ENCODE data around the gene ELSPBP1.

Gene ELSPBP1

GRCh38 chr19:48006762-48007161 is 12.3 kb downstream of the ELSPBP1 start:
- no CpG with 5 or more reads among the region's 6 CpGs for WGBS (ENCODE audit: extremely low coverage, insufficient coverage, low lambda C conversion rate)

GRCh38 chr19:48010932-48011758 is 16.7 kb downstream of the ELSPBP1 start:
- Histone ChIP-seq H3K79me1 (ENCODE audit: low read length) (no peaks in the 10 kb centered on the region), H2BK5ac (ENCODE audit: low read length) (no peak overlapping the region), H2AK5ac (ENCODE audit: low read length) (no peak overlapping the region), H4K8ac (ENCODE audit: low read depth, low read length) (no peak overlapping the region), H3K27ac (ENCODE audit: low read depth, low read length) (no peak overlapping the region), H2BK120ac (ENCODE audit: low read depth, low read length) (no peak overlapping the region), H3K79me2 (ENCODE audit: control insufficient read depth, insufficient read depth, low read length) (no peaks in the 10 kb centered on the region), H3K4me2 (ENCODE audit: low read length) (no peak overlapping the region), H2BK15ac (replicated peaks; ENCODE audit: low read depth) (no peak overlapping the region), H3K18ac (ENCODE audit: low read length) (no peak overlapping the region), H3K36me3 (ENCODE audit: control insufficient read depth, insufficient read depth, low read length) (no peaks in the 10 kb centered on the region), H3K4ac (ENCODE audit: low read depth, low read length) (no peak overlapping the region), H3K23ac (ENCODE audit: low read length) (no peak overlapping the region), H3K9ac (ENCODE audit: low read length) (no peak overlapping the region), H3K56ac (ENCODE audit: low read length) (no peak overlapping the region), H3K27me3 (ENCODE audit: insufficient read depth, low read length, poor library complexity) (no peaks in the 10 kb centered on the region), H4K5ac (ENCODE audit: low read length) (no peak overlapping the region), H3K4me1 (ENCODE audit: control insufficient read depth, low read depth, low read length) (no peaks in the 10 kb centered on the region), H3K4me3 (ENCODE audit: low read length) (no peak overlapping the region)
- DNase-seq: no peak
- no CpG with 5 or more reads among the region's 11 CpGs for WGBS (ENCODE audit: extremely low coverage, insufficient coverage, low lambda C conversion rate)

More at GRCh38 chr19:48006762-48007161, 12.3 kb downstream of the ELSPBP1 start:
- H2BK5ac ChIP-seq (ENCODE audit: low read length): no peak overlapping the region
- H3K9ac ChIP-seq (ENCODE audit: low read length): no peak overlapping the region
- DNase-seq: peak; percentile 50
- no peak overlapping the region for H3K27ac ChIP-seq (ENCODE audit: low read depth, low read length)
- no peaks in the 10 kb centered on the region for H3K79me1 ChIP-seq (ENCODE audit: low read length)
- H3K23ac ChIP-seq (ENCODE audit: low read length): no peak overlapping the region
- H2BK15ac ChIP-seq (replicated peaks; ENCODE audit: low read depth): no peak overlapping the region
- no peak overlapping the region for H2BK120ac ChIP-seq (ENCODE audit: low read depth, low read length)
- no peak overlapping the region for H3K18ac ChIP-seq (ENCODE audit: low read length)
- no peak overlapping the region for H2AK5ac ChIP-seq (ENCODE audit: low read length)
- no peaks in the 10 kb centered on the region for H3K4me1 ChIP-seq (ENCODE audit: control insufficient read depth, low read depth, low read length)
- no peak overlapping the region for H3K56ac ChIP-seq (ENCODE audit: low read length)
- H4K5ac ChIP-seq (ENCODE audit: low read length): no peak overlapping the region
- H3K4me2 ChIP-seq (ENCODE audit: low read length): no peak overlapping the region
- H3K4me3 ChIP-seq (ENCODE audit: low read length): no peak overlapping the region
- H4K8ac ChIP-seq (ENCODE audit: low read depth, low read length): no peak overlapping the region
- no peaks in the 10 kb centered on the region for H3K27me3 ChIP-seq (ENCODE audit: insufficient read depth, low read length, poor library complexity)
- no peaks in the 10 kb centered on the region for H3K36me3 ChIP-seq (ENCODE audit: control insufficient read depth, insufficient read depth, low read length)
- no peaks in the 10 kb centered on the region for H3K79me2 ChIP-seq (ENCODE audit: control insufficient read depth, insufficient read depth, low read length)
- H3K4ac ChIP-seq (ENCODE audit: low read depth, low read length): no peak overlapping the region

- no peaks in the 10 kb centered on the region for H3K79me1 ChIP-seq (ENCODE audit: low read length)
- H4K8ac ChIP-seq (ENCODE audit: low read depth, low read length): no peak overlapping the region
- no peak overlapping the region for H3K4me2 ChIP-seq (ENCODE audit: low read length)
- H2BK120ac ChIP-seq (ENCODE audit: low read depth, low read length): no peak overlapping the region
- no peak overlapping the region for H3K9ac ChIP-seq (ENCODE audit: low read length)
- H3K79me2 ChIP-seq (ENCODE audit: control insufficient read depth, insufficient read depth, low read length): no peaks in the 10 kb centered on the region
- H2AK5ac ChIP-seq (ENCODE audit: low read length): no peak overlapping the region
- H2BK5ac ChIP-seq (ENCODE audit: low read length): no peak overlapping the region
- H3K4me1 ChIP-seq (ENCODE audit: control insufficient read depth, low read depth, low read length): no peaks in the 10 kb centered on the region
- H3K36me3 ChIP-seq (ENCODE audit: control insufficient read depth, insufficient read depth, low read length): no peaks in the 10 kb centered on the region
- H3K4me3 ChIP-seq (ENCODE audit: low read length): no peak overlapping the region
- H3K27me3 ChIP-seq (ENCODE audit: insufficient read depth, low read length, poor library complexity): no peaks in the 10 kb centered on the region
- no peak overlapping the region for H3K23ac ChIP-seq (ENCODE audit: low read length)
- no peak overlapping the region for H3K4ac ChIP-seq (ENCODE audit: low read depth, low read length)
- H3K18ac ChIP-seq (ENCODE audit: low read length): no peak overlapping the region
- no peak overlapping the region for H3K27ac ChIP-seq (ENCODE audit: low read depth, low read length)
- DNase-seq: no peak
- WGBS (ENCODE audit: extremely low coverage, insufficient coverage, low lambda C conversion rate): no CpG with 5 or more reads among the region's 3 CpGs
- H3K56ac ChIP-seq (ENCODE audit: low read length): no peak overlapping the region
- no peak overlapping the region for H4K5ac ChIP-seq (ENCODE audit: low read length)
- no peak overlapping the region for H2BK15ac ChIP-seq (replicated peaks; ENCODE audit: low read depth)
These were observed 26.3 kb downstream of the ELSPBP1 start for GRCh38 chr19:48020686-48021085.

- no peaks in the 10 kb centered on the region for H3K27me3 ChIP-seq (ENCODE audit: insufficient read depth, low read length, poor library complexity)
- no peak overlapping the region for H3K9ac ChIP-seq (ENCODE audit: low read length)
- H3K36me3 ChIP-seq (ENCODE audit: control insufficient read depth, insufficient read depth, low read length): no peaks in the 10 kb centered on the region
- no peak overlapping the region for H2BK15ac ChIP-seq (replicated peaks; ENCODE audit: low read depth)
- H2BK120ac ChIP-seq (ENCODE audit: low read depth, low read length): no peak overlapping the region
- H3K4me3 ChIP-seq (ENCODE audit: low read length): no peak overlapping the region
- no peak overlapping the region for H3K27ac ChIP-seq (ENCODE audit: low read depth, low read length)
- H2AK5ac ChIP-seq (ENCODE audit: low read length): no peak overlapping the region
- DNase-seq: no peak
- H3K4me2 ChIP-seq (ENCODE audit: low read length): no peak overlapping the region
- no peaks in the 10 kb centered on the region for H3K4me1 ChIP-seq (ENCODE audit: control insufficient read depth, low read depth, low read length)
- H3K79me2 ChIP-seq (ENCODE audit: control insufficient read depth, insufficient read depth, low read length): no peaks in the 10 kb centered on the region
- no peak overlapping the region for H3K18ac ChIP-seq (ENCODE audit: low read length)
- no peaks in the 10 kb centered on the region for H3K79me1 ChIP-seq (ENCODE audit: low read length)
- H3K4ac ChIP-seq (ENCODE audit: low read depth, low read length): no peak overlapping the region
- no peak overlapping the region for H4K8ac ChIP-seq (ENCODE audit: low read depth, low read length)
- 100% methylated on average over 1 of the region's 2 CpGs for WGBS (ENCODE audit: extremely low coverage, insufficient coverage, low lambda C conversion rate)
- H4K5ac ChIP-seq (ENCODE audit: low read length): no peak overlapping the region
- no peak overlapping the region for H3K23ac ChIP-seq (ENCODE audit: low read length)
- H2BK5ac ChIP-seq (ENCODE audit: low read length): no peak overlapping the region
- H3K56ac ChIP-seq (ENCODE audit: low read length): no peak overlapping the region
These were observed 28.6 kb downstream of the ELSPBP1 start for GRCh38 chr19:48023011-48023410.

- no peak for DNase-seq
- H3K9ac ChIP-seq (ENCODE audit: low read length): no peak overlapping the region
- H2BK120ac ChIP-seq (ENCODE audit: low read depth, low read length): no peak overlapping the region
- H2BK5ac ChIP-seq (ENCODE audit: low read length): no peak overlapping the region
- no peak overlapping the region for H2BK15ac ChIP-seq (replicated peaks; ENCODE audit: low read depth)
- no peak overlapping the region for H3K4me2 ChIP-seq (ENCODE audit: low read length)
- no peaks in the 10 kb centered on the region for H3K4me1 ChIP-seq (ENCODE audit: control insufficient read depth, low read depth, low read length)
- no peak overlapping the region for H4K5ac ChIP-seq (ENCODE audit: low read length)
- H3K4me3 ChIP-seq (ENCODE audit: low read length): no peak overlapping the region
- no peak overlapping the region for H3K18ac ChIP-seq (ENCODE audit: low read length)
- H3K4ac ChIP-seq (ENCODE audit: low read depth, low read length): no peak overlapping the region
- no peak overlapping the region for H3K27ac ChIP-seq (ENCODE audit: low read depth, low read length)
- no peak overlapping the region for H4K8ac ChIP-seq (ENCODE audit: low read depth, low read length)
- no peak overlapping the region for H2AK5ac ChIP-seq (ENCODE audit: low read length)
- WGBS (ENCODE audit: extremely low coverage, insufficient coverage, low lambda C conversion rate): no CpG with 5 or more reads among the region's 3 CpGs
- no peaks in the 10 kb centered on the region for H3K27me3 ChIP-seq (ENCODE audit: insufficient read depth, low read length, poor library complexity)
- no peak overlapping the region for H3K56ac ChIP-seq (ENCODE audit: low read length)
- no peaks in the 10 kb centered on the region for H3K79me1 ChIP-seq (ENCODE audit: low read length)
- no peak overlapping the region for H3K23ac ChIP-seq (ENCODE audit: low read length)
- no peaks in the 10 kb centered on the region for H3K79me2 ChIP-seq (ENCODE audit: control insufficient read depth, insufficient read depth, low read length)
- H3K36me3 ChIP-seq (ENCODE audit: control insufficient read depth, insufficient read depth, low read length): no peaks in the 10 kb centered on the region
These were observed 29.1 kb downstream of the ELSPBP1 start for GRCh38 chr19:48023518-48023917.

GRCh38 chr19:48025480-48025879 is 31.0 kb downstream of the ELSPBP1 start:
- no CpG with 5 or more reads among the region's 3 CpGs for WGBS (ENCODE audit: extremely low coverage, insufficient coverage, low lambda C conversion rate)
- H3K27ac ChIP-seq (ENCODE audit: low read depth, low read length): no peak overlapping the region

More at GRCh38 chr19:48025480-48025879, 31.0 kb downstream of the ELSPBP1 start:
- no peak overlapping the region for H3K9ac ChIP-seq (ENCODE audit: low read length)
- H3K4me1 ChIP-seq (ENCODE audit: control insufficient read depth, low read depth, low read length): no peaks in the 10 kb centered on the region
- no peak overlapping the region for H3K23ac ChIP-seq (ENCODE audit: low read length)
- H2BK5ac ChIP-seq (ENCODE audit: low read length): no peak overlapping the region
- H4K5ac ChIP-seq (ENCODE audit: low read length): no peak overlapping the region
- H3K27me3 ChIP-seq (ENCODE audit: insufficient read depth, low read length, poor library complexity): no peaks in the 10 kb centered on the region
- no peak overlapping the region for H3K56ac ChIP-seq (ENCODE audit: low read length)
- H2BK120ac ChIP-seq (ENCODE audit: low read depth, low read length): no peak overlapping the region
- no peak overlapping the region for H4K8ac ChIP-seq (ENCODE audit: low read depth, low read length)
- no peak overlapping the region for H3K4ac ChIP-seq (ENCODE audit: low read depth, low read length)
- H3K18ac ChIP-seq (ENCODE audit: low read length): no peak overlapping the region
- DNase-seq: no peak
- no peak overlapping the region for H3K4me3 ChIP-seq (ENCODE audit: low read length)
- H3K79me2 ChIP-seq (ENCODE audit: control insufficient read depth, insufficient read depth, low read length): no peaks in the 10 kb centered on the region
- H3K79me1 ChIP-seq (ENCODE audit: low read length): no peaks in the 10 kb centered on the region
- no peak overlapping the region for H2BK15ac ChIP-seq (replicated peaks; ENCODE audit: low read depth)
- H3K4me2 ChIP-seq (ENCODE audit: low read length): no peak overlapping the region
- H3K36me3 ChIP-seq (ENCODE audit: control insufficient read depth, insufficient read depth, low read length): no peaks in the 10 kb centered on the region
- no peak overlapping the region for H2AK5ac ChIP-seq (ENCODE audit: low read length)

Data from mesendoderm (in vitro differentiated cells).